ENCODE data around the gene MYCN. TPM values are rescaled to one million over a fixed set of nuclear protein-coding genes. Genes with fewer than 3 reads are reported as not detected.
"Not testable (repeated sequence)": the region's sequence is repeated elsewhere in the genome, so short reads cannot be mapped to it uniquely, and the experiment has no call there.

The MYCN gene
- polyA plus RNA-seq, 3 donors: not detected

DNA sequence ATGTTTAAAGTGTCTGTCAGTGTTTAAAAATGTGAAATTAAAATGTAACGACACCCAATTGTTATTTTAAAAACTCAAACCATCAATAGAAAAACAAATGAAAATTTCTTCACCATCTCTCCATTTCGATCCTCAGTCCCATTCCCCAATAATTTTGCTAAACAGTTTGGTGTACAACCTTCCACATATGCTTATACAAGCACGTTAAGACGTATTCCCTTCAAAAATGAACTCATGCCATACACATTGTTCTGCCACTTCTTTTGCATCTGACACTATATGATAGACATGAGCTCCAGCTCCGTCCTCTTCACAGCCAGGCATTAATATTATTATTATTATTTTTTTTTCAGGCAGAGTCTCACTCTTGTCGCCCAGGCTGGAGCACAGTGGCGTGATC, 14.1 kb upstream of the MYCN start:
- Histone ChIP-seq H3K9ac (ENCODE audit: insufficient read depth, low read length, poor library complexity, severe bottlenecking) (no peak overlapping the region), H3K27me3 (ENCODE audit: control insufficient read depth in 2 of 2, insufficient read depth in 2 of 2, low read length in 2 of 2) (no peaks in the 10 kb centered on the region), H3K9me3 (replicated peaks in 1 of 2; ENCODE audit: control insufficient read depth in 1 of 2, insufficient read depth in 1 of 2, low read length in 2 of 2) (no peaks in the 10 kb centered on the region), H3K4me1 (ENCODE audit: control insufficient read depth in 1 of 2, insufficient read depth in 2 of 2, low read length in 2 of 2) (no peaks in the 10 kb centered on the region), H4K20me1 (ENCODE audit: insufficient read depth, low read length) (no peaks in the 10 kb centered on the region), H2AFZ (ENCODE audit: insufficient read depth, low read depth, low read length, poor library complexity, severe bottlenecking) (no peak overlapping the region), H3K4me3 (replicated peaks in 1 of 3; ENCODE audit: low read depth in 2 of 3, low read length in 3 of 3) (no peak overlapping the region), H3K79me2 (ENCODE audit: insufficient read depth, low read length) (no peaks in the 10 kb centered on the region), H3K36me3 (replicated peaks in 1 of 2; ENCODE audit: control insufficient read depth in 1 of 2, insufficient read depth in 2 of 2, low read length in 2 of 2) (no peaks in the 10 kb centered on the region), H3K27ac (ENCODE audit: low read depth in 1 of 2, low read length in 2 of 2) (no peak overlapping the region), H3K4me2 (replicated peaks; ENCODE audit: extremely low read depth, low read length, poor library complexity, severe bottlenecking) (no peak overlapping the region)
- 100% methylated on average over 1 of the region's 7 CpGs for WGBS (ENCODE audit: insufficient coverage)
- no peaks in the 10 kb centered on the region for H3K4me1 Mint-ChIP-seq
- H3K27me3 Mint-ChIP-seq (ENCODE audit: low read depth in 3 of 3): peaks cover 1 to 4% (median 2%) of the 10 kb centered on the region in 3 donors
- DNase-seq: no peak
- no peak overlapping the region for H3K4me3 Mint-ChIP-seq
- H3K27ac Mint-ChIP-seq: no peak overlapping the region
- TF ChIP-seq CTCF (IDR thresholded peaks at IDR 0.05): no peak
- no peaks in the 10 kb centered on the region for H3K36me3 Mint-ChIP-seq
- no peaks in the 10 kb centered on the region for H3K9me3 Mint-ChIP-seq
- intact Hi-C loops (cut with micrococcal nuclease): no loop called here

- no peak for TF ChIP-seq CTCF (IDR thresholded peaks at IDR 0.05)
- Histone ChIP-seq H3K36me3 (replicated peaks in 1 of 2; ENCODE audit: control insufficient read depth in 1 of 2, insufficient read depth in 2 of 2, low read length in 2 of 2) (no peaks in the 10 kb centered on the region), H3K9me3 (replicated peaks in 1 of 2; ENCODE audit: control insufficient read depth in 1 of 2, insufficient read depth in 1 of 2, low read length in 2 of 2) (no peaks in the 10 kb centered on the region), H3K27ac (ENCODE audit: low read depth in 1 of 2, low read length in 2 of 2) (no peak overlapping the region), H2AFZ (ENCODE audit: insufficient read depth, low read depth, low read length, poor library complexity, severe bottlenecking) (no peak overlapping the region), H3K79me2 (ENCODE audit: insufficient read depth, low read length) (no peaks in the 10 kb centered on the region), H3K27me3 (ENCODE audit: control insufficient read depth in 2 of 2, insufficient read depth in 2 of 2, low read length in 2 of 2) (no peaks in the 10 kb centered on the region), H3K4me3 (replicated peaks in 1 of 3; ENCODE audit: low read depth in 2 of 3, low read length in 3 of 3) (no peak overlapping the region), H3K9ac (ENCODE audit: insufficient read depth, low read length, poor library complexity, severe bottlenecking) (no peak overlapping the region), H3K4me1 (ENCODE audit: control insufficient read depth in 1 of 2, insufficient read depth in 2 of 2, low read length in 2 of 2) (no peaks in the 10 kb centered on the region), H3K4me2 (replicated peaks; ENCODE audit: extremely low read depth, low read length, poor library complexity, severe bottlenecking) (no peak overlapping the region), H4K20me1 (ENCODE audit: insufficient read depth, low read length) (no peaks in the 10 kb centered on the region)
- intact Hi-C loops (cut with micrococcal nuclease): no loop called here
- DNase-seq: no peak
- H3K27me3 Mint-ChIP-seq (ENCODE audit: low read depth in 3 of 3): peaks cover 1 to 3% (median 2%) of the 10 kb centered on the region in 3 donors
- H3K36me3 Mint-ChIP-seq: no peaks in the 10 kb centered on the region
- WGBS (ENCODE audit: insufficient coverage): 97% methylated on average over 7 of the region's 11 CpGs
- no peaks in the 10 kb centered on the region for H3K4me1 Mint-ChIP-seq
- no peak overlapping the region for H3K4me3 Mint-ChIP-seq
- H3K9me3 Mint-ChIP-seq: no peaks in the 10 kb centered on the region
- H3K27ac Mint-ChIP-seq: no peak overlapping the region
These were observed 12.7 kb upstream of the MYCN start for GRCh38 chr2:15927551-15928218.

DNA sequence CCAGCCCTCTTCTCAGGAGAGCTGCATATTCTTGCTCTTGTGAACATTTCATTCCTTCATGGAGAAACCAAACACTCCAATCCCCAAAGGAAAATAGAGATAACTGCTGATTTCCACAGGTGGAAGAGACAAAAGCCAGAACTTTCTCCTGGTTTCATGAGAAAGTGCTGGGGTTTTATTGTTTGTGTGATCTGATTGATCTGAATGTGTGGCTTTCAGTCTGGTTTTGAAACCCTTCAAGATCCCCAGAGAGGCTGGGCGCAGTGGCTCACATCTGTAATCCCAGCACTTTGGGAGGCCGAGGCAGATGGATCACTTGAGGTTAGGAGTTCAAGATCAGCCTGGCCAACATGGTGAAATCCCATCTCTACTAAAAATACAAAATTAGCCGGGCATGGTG, 11.3 kb upstream of the MYCN start:
- H3K27ac ChIP-seq (ENCODE audit: low read depth in 1 of 2, low read length in 2 of 2); H3K79me2 ChIP-seq (ENCODE audit: insufficient read depth, low read length); H3K27me3 ChIP-seq (ENCODE audit: control insufficient read depth in 2 of 2, insufficient read depth in 2 of 2, low read length in 2 of 2); H3K4me3 ChIP-seq (replicated peaks in 1 of 3; ENCODE audit: low read depth in 2 of 3, low read length in 3 of 3); H3K9me3 Mint-ChIP-seq; H3K27ac Mint-ChIP-seq; H4K20me1 ChIP-seq (ENCODE audit: insufficient read depth, low read length); H2AFZ ChIP-seq (ENCODE audit: insufficient read depth, low read depth, low read length, poor library complexity, severe bottlenecking); H3K9me3 ChIP-seq (replicated peaks in 1 of 2; ENCODE audit: control insufficient read depth in 1 of 2, insufficient read depth in 1 of 2, low read length in 2 of 2); intact Hi-C loops (cut with micrococcal nuclease); H3K36me3 ChIP-seq (replicated peaks in 1 of 2; ENCODE audit: control insufficient read depth in 1 of 2, insufficient read depth in 2 of 2, low read length in 2 of 2); H3K36me3 Mint-ChIP-seq; H3K9ac ChIP-seq (ENCODE audit: insufficient read depth, low read length, poor library complexity, severe bottlenecking); H3K4me2 ChIP-seq (replicated peaks; ENCODE audit: extremely low read depth, low read length, poor library complexity, severe bottlenecking); H3K4me1 ChIP-seq (ENCODE audit: control insufficient read depth in 1 of 2, insufficient read depth in 2 of 2, low read length in 2 of 2); H3K4me3 Mint-ChIP-seq; H3K4me1 Mint-ChIP-seq; H3K27me3 Mint-ChIP-seq (ENCODE audit: low read depth in 3 of 3); DNase-seq: not testable (repeated sequence)
- WGBS (ENCODE audit: insufficient coverage): 100% methylated on average over 2 of the region's 3 CpGs

Data from CD14-positive monocyte (primary cell).